Measurements from ENCODE around the gene RNF152. TPM values are rescaled to one million over a fixed set of nuclear protein-coding genes. Genes with fewer than 3 reads are reported as not detected.
A peak's percentile ranks its signal among the peaks of the same experiment; 100 is the strongest.

The RNF152 gene, protein sequence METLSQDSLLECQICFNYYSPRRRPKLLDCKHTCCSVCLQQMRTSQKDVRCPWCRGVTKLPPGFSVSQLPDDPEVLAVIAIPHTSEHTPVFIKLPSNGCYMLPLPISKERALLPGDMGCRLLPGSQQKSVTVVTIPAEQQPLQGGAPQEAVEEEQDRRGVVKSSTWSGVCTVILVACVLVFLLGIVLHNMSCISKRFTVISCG
- polyA plus RNA-seq (ENCODE audit: insufficient read length in 3 of 3): 10 to 100 TPM in 2 of 3 donors, 1 to 10 TPM in 1; 8.4 to 14.5 (median 10.5) TPM
- long read RNA-seq, donor 1, partial matches to known transcripts: 0 of 1 reads
- long read RNA-seq, donor 1, other reads (novel, unspliced or antisense): 0 of 1 reads
- long read RNA-seq, donor 2, partial matches to known transcripts: 0 of 1 reads
- long read RNA-seq, donor 2, other reads (novel, unspliced or antisense): 0 of 1 reads
- long read RNA-seq, donor 3, partial matches to known transcripts: 0 of 3 reads
- long read RNA-seq, donor 3, other reads (novel, unspliced or antisense): 0 of 3 reads
- long read RNA-seq, donor 4, partial matches to known transcripts: 0 of 3 reads
- long read RNA-seq, donor 4, other reads (novel, unspliced or antisense): 0 of 3 reads
- long read RNA-seq, donor 5: 0 reads
- long read RNA-seq, donor 6, partial matches to known transcripts: 0 of 1 reads
- long read RNA-seq, donor 6, other reads (novel, unspliced or antisense): 0 of 1 reads
- long read RNA-seq, donor 7: 0 reads
- long read RNA-seq, donor 8: 0 reads
- long read RNA-seq, donor 9, partial matches to known transcripts: 0 of 4 reads
- long read RNA-seq, donor 9, other reads (novel, unspliced or antisense): 0 of 4 reads
- long read RNA-seq, donor 10, partial matches to known transcripts: 0 of 1 reads
- long read RNA-seq, donor 10, other reads (novel, unspliced or antisense): 0 of 1 reads
- long read RNA-seq, donor 11, partial matches to known transcripts: 0 of 1 reads
- long read RNA-seq, donor 11, other reads (novel, unspliced or antisense): 0 of 1 reads
- long read RNA-seq, donor 12: 0 reads
- long read RNA-seq, donor 13: 0 reads
- long read RNA-seq, donor 14, partial matches to known transcripts: 0 of 2 reads
- long read RNA-seq, donor 14, other reads (novel, unspliced or antisense): 0 of 2 reads
- long read RNA-seq, donor 15, partial matches to known transcripts: 0 of 1 reads
- long read RNA-seq, donor 15, other reads (novel, unspliced or antisense): 0 of 1 reads
- long read RNA-seq, donor 16, full-length matches to known transcripts: 5 of 5 reads
- long read RNA-seq, donor 16, partial matches to known transcripts: 0 of 5 reads
- long read RNA-seq, donor 16, other reads (novel, unspliced or antisense): 0 of 5 reads

GRCh38 chr18:61892683-61893308 lies at the start of gene RNF152:
Gene RNF152 (minus strand): TSS chr18:61893007. CDS start chr18:61816463, 76,544 bp downstream.
- DNase-seq (ENCODE audit: extremely low read depth in 1 of 11, low read depth in 9 of 11, low spot score in 4 of 11): peak in 5 of 11 donors; percentile 45 to 62 (median 54)

GRCh38 chr18:61941948-61942471 lies 49.2 kb upstream of the RNF152 start:
- DNase-seq (ENCODE audit: extremely low read depth in 1 of 11, low read depth in 9 of 11, low spot score in 4 of 11): no peak

DNA sequence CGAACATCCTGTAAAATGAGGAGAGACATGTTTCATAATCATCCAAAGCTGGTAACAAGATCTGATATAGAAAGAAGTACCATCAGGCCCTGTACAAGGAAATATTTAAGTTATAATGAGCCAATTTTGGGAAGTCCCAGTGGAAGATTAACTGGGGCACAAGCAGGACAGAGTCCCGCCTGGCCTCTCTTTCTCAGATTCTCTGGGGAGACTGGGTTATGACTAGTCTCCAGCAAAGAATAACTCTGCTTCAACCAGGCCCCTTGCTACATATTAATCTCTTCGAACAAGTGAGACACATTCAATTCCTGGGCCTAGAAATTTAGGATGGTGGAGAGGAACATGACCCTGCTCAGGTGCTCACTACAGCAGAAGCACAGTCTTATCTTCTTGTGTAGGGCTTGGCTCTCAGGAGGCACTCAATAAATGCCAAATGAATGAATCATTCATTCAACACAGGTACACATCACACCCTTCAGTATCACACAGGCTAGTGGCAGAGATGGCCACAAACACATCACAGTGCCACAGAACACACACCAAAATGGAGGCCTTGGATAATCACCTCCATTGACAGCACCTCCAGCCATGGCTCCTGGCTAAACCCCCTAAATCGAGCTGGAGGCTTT lies 46.4 kb upstream of the RNF152 start:
- no peak for DNase-seq (ENCODE audit: extremely low read depth in 1 of 11, low read depth in 9 of 11, low spot score in 4 of 11)

GRCh38 chr18:61935362-61935761 lies 42.6 kb upstream of the RNF152 start:
- DNase-seq (ENCODE audit: extremely low read depth in 1 of 11, low read depth in 9 of 11, low spot score in 4 of 11): no peak

DNA sequence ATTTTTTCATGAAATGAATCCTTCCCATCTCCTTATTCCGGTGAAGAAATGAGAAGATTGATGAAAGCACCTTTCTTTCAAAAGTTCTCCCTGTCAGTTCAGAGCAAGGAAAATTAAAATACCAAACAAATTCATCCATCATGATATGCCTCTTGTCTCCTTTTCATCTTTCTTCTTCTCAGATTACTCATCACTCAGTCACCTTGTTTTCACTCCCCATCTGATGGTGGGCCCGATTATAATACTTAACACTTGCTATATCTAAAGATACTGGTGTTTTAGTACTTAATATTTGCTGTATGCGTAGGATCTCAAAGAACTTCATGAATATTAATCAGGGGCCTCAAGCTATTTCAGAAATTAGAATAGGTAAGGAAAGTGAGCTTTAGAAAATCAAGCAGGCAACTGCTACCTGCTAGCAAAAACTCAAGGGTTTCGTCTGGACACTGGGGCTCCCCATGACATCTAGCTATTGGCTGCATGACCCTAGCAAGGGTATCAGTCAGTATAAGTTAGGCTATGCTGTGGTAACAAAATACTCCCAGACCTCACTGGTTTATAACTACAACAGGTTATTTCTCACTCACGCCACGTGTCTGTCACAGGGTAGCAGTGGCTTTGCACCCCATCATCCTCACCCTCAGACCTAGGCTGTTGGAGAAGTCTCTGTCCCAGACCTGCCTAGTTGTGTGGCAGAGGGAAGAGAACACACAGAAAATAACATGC lies 39.0 kb upstream of the RNF152 start:
- no peak for DNase-seq (ENCODE audit: extremely low read depth in 1 of 11, low read depth in 9 of 11, low spot score in 4 of 11)

- DNase-seq (ENCODE audit: extremely low read depth in 1 of 11, low read depth in 9 of 11, low spot score in 4 of 11): no peak
Measured at GRCh38 chr18:61929881-61930640, 37.3 kb upstream of the RNF152 start.

- no peak for DNase-seq (ENCODE audit: extremely low read depth in 1 of 11, low read depth in 9 of 11, low spot score in 4 of 11)
Measured at GRCh38 chr18:61926532-61926931, 33.7 kb upstream of the RNF152 start.

DNA sequence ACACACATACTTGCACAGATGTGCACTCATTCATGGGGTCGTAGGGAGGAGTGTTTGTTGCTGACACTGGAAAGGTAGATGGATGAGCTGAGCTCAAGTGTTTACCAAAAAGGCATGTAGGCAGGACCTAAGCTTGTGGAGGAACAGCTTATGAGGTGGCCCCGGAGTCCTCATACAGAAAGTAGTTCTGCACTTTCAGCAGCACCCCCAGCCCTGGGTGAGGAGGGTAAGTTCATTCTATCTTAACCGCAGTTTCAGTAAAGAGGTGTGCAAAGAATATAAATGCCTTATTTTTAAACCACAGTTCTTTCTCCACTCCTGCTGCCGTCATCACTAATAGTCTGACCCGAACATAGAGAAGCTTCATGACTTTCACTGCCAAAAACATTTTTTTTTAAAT lies 31.7 kb upstream of the RNF152 start:
- DNase-seq (ENCODE audit: extremely low read depth in 1 of 11, low read depth in 9 of 11, low spot score in 4 of 11): no peak

- no peak for DNase-seq (ENCODE audit: extremely low read depth in 1 of 11, low read depth in 9 of 11, low spot score in 4 of 11)
Measured at GRCh38 chr18:61922435-61922834, 29.6 kb upstream of the RNF152 start.

GRCh38 chr18:61921621-61922235 lies 28.9 kb upstream of the RNF152 start:
- no peak for DNase-seq (ENCODE audit: extremely low read depth in 1 of 11, low read depth in 9 of 11, low spot score in 4 of 11)

- no peak for DNase-seq (ENCODE audit: extremely low read depth in 1 of 11, low read depth in 9 of 11, low spot score in 4 of 11)
Measured at GRCh38 chr18:61917818-61918217, 25.0 kb upstream of the RNF152 start.

GRCh38 chr18:61912476-61912875 lies 19.7 kb upstream of the RNF152 start:
- DNase-seq (ENCODE audit: extremely low read depth in 1 of 11, low read depth in 9 of 11, low spot score in 4 of 11): no peak

DNA sequence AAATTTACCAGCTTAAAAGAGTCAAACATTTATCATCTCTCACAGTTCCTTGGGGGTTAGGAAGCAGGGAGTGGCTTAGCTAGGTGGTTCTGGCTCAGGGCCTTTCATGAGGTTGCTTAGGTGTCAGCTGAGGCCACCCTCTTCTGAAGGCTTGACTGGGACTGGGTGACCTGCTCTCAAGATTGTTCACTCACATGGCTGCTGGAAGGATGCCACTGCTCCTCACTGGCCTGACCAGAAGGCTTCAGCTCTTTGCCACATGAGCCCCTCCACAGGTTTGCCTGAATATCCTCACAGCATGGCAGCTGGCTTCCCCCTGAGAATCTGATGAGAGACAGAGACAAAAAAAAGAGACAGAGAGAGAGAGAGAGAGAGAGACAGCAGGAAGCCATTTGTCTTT lies 17.3 kb upstream of the RNF152 start:
- no peak for DNase-seq (ENCODE audit: extremely low read depth in 1 of 11, low read depth in 9 of 11, low spot score in 4 of 11)

- DNase-seq (ENCODE audit: extremely low read depth in 1 of 11, low read depth in 9 of 11, low spot score in 4 of 11): no peak
Measured at GRCh38 chr18:61908661-61909060, 15.9 kb upstream of the RNF152 start.

DNA sequence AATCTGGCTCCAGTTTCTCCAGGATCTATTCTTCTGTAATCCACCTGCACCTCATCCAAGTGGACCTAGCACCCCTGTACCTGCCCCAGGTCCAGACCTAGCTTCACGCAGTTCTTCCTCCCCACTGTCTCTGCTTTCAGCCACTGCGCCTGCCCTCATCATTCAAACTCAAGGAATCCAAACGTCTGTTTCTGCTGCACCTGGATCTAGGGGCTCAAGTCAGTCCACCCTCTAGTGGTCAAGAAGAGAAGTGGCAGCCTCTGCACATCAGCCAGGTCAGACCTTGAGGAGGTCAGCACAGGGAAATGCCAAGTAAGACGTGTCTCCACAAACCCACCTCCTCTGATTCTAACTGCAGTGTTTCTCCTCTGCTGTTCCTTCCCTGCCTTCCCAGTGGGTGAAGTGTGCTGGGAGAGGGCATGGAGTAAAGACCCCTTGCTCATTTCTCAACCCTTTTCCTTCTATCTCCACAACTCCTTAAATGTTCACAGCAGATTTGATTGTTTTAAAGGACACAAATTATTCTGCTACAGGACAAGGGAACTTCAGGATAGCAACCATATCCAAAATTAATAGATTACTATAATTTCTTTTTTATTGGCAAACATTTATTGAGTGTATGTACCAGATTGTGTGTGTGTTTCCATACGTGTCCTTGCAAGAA lies 8.6 kb upstream of the RNF152 start:
- peak in 2 of 11 donors; percentile 27 to 28 for DNase-seq (ENCODE audit: extremely low read depth in 1 of 11, low read depth in 9 of 11, low spot score in 4 of 11)
